ENCODE measurements around the gene NAA80.
"Not testable (repeated sequence)": the region's sequence is repeated elsewhere in the genome, so short reads cannot be mapped to it uniquely, and the experiment has no call there.

NAA80 gene

DNA sequence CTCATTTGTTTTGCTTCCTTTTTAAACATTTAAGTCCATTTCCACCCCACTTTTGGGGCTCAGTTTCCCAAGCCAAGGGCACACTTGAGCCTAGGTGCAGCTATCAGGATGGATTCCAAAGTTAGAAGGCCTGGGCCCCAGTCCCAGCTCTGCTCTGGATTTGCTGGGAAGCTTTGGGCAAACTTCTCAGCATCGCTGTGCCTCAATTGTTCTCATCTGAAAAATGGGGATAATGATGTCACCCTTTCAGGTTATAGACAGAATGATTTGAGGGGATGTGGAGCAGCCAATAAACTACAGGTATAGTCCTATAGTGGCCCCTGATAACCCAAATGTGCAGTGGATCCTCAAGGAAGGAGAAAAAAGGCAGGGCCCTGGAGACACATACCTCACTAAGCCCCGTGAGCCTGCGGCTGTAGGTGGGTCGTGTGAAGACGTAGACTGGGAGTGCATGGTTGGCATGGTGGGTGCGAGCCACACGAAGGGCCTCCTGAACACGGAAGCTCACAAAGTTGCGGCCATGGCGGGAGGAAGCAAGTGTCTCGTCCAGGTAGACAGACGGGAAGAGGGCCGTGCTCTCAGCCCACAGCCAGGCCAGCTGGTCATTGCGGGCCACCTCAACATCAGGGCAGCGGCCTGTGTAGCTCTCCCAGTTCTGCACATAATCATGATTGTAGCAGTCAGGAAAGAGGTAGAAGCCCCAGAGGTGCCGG is 20.1 kb upstream of the NAA80 start:
- H3K27ac ChIP-seq = peak overlapping the region; percentile 97
- TF ChIP-seq, protein P1, sequence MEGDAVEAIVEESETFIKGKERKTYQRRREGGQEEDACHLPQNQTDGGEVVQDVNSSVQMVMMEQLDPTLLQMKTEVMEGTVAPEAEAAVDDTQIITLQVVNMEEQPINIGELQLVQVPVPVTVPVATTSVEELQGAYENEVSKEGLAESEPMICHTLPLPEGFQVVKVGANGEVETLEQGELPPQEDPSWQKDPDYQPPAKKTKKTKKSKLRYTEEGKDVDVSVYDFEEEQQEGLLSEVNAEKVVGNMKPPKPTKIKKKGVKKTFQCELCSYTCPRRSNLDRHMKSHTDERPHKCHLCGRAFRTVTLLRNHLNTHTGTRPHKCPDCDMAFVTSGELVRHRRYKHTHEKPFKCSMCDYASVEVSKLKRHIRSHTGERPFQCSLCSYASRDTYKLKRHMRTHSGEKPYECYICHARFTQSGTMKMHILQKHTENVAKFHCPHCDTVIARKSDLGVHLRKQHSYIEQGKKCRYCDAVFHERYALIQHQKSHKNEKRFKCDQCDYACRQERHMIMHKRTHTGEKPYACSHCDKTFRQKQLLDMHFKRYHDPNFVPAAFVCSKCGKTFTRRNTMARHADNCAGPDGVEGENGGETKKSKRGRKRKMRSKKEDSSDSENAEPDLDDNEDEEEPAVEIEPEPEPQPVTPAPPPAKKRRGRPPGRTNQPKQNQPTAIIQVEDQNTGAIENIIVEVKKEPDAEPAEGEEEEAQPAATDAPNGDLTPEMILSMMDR (conservative IDR thresholded peaks at IDR 0.05) = no peak

DNA sequence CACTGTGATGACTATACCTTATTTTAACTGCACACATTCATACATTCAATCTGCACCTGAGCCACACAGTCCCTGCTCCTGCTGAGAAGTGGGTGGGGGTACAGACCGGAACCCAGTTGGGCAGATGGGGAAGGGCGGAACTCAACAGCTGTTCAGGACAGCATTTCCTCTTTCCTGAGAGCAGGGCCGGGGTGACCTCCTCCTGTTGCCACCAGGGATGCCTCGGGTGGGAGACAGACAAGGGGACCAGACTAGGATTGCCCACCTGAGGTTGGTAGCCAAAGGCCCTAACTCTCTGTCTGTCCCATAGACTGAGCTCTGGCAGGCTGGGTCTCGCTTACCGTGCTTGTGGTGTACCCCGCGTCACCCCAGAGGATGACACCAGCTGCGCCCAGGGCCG is 19.4 kb upstream of the NAA80 start:
- H3K27ac ChIP-seq = peak overlapping the region; percentile 97; the same call in 1 of the 2 replicates
- TF ChIP-seq, protein P1 (conservative IDR thresholded peaks at IDR 0.05) = no peak

DNA sequence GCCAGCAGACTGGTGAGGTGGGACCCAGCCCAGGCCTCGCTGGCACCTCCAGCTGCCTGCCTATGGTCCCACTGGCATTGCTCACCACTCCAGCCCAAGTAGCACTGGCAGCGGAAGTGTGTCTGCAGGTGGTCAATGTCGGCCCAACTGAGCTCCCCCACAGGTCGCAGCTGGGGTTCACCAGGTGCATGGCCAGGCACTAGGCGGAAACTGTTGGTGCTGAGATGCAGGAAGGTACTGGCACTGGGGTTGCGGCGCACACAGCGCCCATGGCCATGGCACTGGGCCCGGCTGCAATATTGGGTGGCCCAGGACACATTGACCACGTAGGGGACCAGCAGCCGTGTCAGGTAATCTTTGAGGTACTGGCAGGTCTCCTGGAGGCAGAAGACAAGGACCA is 19.0 kb upstream of the NAA80 start:
- TF ChIP-seq, protein P1 (conservative IDR thresholded peaks at IDR 0.05) = no peak
- H3K27ac ChIP-seq = no peak overlapping the region; the same call in 1 of the 2 replicates

DNA sequence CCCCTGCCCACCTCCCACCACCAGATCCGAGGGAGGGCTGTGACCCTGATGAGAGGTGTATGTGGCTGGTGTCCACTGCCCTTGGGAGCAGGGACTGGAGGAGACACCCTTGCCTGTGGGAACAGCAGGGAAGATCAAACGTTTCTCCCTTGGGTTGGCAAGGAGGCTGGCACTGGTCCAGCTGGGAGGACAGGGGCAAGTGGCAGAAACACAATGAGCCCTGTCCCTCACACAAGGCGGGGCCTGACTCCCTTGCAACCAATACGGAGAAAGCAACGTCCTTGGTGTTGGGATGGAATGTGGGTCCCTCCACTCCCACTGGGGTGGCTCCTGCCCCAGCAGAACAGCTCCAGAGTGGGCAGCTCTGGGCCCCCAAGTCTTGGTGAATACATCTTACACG is 18.1 kb upstream of the NAA80 start:
- no peak overlapping the region for H3K27ac ChIP-seq
- TF ChIP-seq, protein P1 (conservative IDR thresholded peaks at IDR 0.05) = no peak

DNA sequence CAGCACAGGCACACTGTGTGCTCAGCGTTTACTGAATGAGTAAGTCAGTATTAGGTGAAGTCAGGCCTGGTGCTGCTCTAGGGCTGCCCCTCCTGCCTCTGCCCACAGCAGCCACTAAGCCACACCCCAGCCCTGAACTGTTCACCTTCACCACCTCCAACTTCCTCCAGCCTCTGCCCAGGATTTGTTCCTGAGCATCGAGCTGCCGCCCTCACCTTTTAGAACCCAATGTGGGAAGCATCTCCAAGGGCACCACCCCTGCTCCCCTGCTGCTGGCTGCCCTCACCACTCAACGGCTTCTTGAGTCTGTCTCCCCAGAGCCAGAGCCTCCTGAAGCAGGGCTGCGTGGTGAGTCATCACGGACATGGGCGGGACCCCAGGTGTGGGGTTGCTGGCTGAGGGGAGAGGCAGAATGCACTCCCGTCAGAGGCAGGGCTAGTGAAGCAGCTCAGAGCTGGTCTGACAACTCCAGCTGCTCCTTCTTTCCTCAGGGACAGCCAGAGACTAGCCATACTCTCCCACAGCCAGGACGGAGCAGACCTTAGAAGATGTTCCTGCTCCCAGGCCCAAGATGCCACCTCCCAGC is 17.5 kb upstream of the NAA80 start:
- no peak overlapping the region for H3K27ac ChIP-seq
- TF ChIP-seq, protein P1 (conservative IDR thresholded peaks at IDR 0.05) = no peak

DNA sequence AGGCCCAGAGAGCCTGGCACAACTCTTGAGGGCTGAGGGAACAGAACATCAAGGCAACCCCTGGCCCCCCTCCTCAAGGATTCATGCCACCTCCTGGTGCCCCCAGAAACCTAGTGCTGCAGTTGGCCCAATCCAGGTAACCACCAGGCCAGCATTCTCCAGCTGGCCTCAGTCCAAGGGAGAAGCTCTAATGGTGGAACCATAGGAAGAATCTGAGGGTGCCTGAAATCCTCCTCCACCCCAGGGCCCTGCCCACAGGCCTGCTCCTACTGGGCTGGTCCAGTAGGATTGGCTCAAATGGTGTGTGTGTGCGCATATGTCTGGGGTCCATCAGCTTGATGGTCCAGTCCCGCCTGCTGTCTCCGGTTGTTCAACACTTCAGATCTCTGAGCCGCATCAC is 15.6 kb upstream of the NAA80 start:
- H3K27ac ChIP-seq = no peak overlapping the region
- TF ChIP-seq, protein P1 (conservative IDR thresholded peaks at IDR 0.05) = no peak

DNA sequence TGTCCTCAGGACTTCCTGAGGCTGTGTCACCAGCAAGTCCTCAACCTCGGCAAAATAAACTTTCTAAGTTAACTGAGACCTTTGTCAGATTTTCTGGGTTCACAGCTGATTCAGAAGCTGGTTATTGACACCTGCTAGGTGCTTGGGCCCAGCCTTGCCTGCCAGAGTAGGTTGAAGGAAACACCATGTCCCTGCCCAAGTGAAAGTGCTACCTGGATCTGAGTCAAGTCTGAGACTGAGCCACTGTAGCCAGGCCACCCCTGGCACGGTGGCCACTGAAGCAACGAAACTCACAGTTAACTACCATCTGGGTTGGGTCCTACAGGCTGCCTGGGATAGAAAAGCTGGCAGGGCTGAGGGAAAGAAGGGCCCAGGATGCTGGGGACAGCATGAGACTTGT is 15.1 kb upstream of the NAA80 start:
- no peak overlapping the region for H3K27ac ChIP-seq
- TF ChIP-seq, protein P1 (conservative IDR thresholded peaks at IDR 0.05) = no peak

DNA sequence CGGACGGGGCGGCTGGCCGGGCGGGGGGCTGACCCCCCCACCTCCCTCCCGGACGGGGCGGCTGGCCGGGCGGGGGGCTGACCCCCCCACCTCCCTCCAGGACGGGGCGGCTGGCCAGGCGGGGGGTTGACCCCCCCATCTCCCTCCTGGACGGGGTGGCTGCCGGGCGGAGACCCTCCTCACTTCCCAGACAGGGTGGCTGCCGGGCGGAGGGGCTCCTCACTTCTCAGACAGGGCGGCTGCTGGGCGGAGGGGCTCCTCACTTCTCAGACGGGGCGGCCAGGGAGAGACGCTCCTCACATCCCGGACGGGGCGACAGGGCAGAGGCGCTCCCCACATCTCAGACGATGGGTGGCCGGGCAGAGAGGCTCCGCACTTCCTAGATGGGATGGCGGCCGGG is 12.8 kb upstream of the NAA80 start:
- not testable (repeated sequence) for H3K27ac ChIP-seq

Data from VCaP (cell line).